ENCODE measurements around the gene SMIM13.

The SMIM13 gene

DNA sequence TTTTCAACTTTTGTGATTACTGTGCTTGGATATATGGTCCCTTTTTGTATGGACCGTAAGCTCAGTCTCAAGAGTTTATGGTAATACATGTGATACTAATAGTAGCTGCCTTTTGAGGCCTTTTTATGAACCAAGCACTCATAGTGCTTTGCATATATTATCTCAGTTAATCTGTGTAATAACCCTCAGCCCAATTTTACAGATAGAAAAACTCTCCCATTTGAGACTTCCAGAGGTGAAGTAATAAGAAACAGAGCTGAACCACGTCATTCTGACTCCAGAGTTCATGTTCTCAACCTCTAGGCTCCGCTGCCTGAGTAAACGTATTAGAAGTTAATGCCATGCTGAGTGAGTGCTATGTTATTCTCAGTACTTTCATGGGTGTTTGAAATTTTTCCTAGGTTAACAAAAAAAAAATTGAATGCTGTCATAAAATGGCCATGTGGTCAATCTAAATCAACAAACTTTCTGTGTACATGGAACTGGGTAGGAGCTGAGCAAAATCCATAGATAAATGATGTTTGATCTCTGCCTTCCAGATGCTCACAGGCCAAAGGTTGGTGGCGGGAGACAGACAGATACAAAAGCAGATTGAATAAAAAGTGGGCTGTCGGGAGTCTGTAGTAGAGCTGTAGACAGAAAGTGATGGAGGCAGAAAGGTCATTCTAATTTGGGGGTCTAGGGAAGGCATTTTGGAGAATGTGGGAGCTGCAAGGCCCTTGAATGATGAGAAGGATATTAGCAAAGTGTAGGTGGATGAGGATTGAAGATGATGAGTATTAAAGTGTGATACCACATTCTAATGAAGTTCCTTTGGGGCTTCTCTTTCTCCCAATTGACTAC is 26.9 kb upstream of the SMIM13 start:
- H3K9ac ChIP-seq (ENCODE audit: low read length) = no peak overlapping the region
- H3K4me2 ChIP-seq (ENCODE audit: low read depth, low read length, poor library complexity, severe bottlenecking) = no peak overlapping the region
- H3K36me3 ChIP-seq (ENCODE audit: low read length) = no peaks in the 10 kb centered on the region
- H3K79me2 ChIP-seq (ENCODE audit: insufficient read depth, low read length) = no peaks in the 10 kb centered on the region
- no peaks in the 10 kb centered on the region for H3K9me2 ChIP-seq (replicated peaks; ENCODE audit: insufficient read depth, low read length)
- no peak overlapping the region for H2AFZ ChIP-seq (ENCODE audit: low read depth, low read length, severe bottlenecking)
- no peak for TF ChIP-seq EZH2phosphoT487 (conservative IDR thresholded peaks at IDR 0.05; ENCODE audit: low read length)
- TF ChIP-seq, protein P1, sequence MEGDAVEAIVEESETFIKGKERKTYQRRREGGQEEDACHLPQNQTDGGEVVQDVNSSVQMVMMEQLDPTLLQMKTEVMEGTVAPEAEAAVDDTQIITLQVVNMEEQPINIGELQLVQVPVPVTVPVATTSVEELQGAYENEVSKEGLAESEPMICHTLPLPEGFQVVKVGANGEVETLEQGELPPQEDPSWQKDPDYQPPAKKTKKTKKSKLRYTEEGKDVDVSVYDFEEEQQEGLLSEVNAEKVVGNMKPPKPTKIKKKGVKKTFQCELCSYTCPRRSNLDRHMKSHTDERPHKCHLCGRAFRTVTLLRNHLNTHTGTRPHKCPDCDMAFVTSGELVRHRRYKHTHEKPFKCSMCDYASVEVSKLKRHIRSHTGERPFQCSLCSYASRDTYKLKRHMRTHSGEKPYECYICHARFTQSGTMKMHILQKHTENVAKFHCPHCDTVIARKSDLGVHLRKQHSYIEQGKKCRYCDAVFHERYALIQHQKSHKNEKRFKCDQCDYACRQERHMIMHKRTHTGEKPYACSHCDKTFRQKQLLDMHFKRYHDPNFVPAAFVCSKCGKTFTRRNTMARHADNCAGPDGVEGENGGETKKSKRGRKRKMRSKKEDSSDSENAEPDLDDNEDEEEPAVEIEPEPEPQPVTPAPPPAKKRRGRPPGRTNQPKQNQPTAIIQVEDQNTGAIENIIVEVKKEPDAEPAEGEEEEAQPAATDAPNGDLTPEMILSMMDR (IDR thresholded peaks at IDR 0.05; ENCODE audit: insufficient read depth, low read length, poor library complexity, severe bottlenecking) = no peak
- no peak overlapping the region for H3K27ac ChIP-seq (ENCODE audit: low read depth, low read length)
- no peaks in the 10 kb centered on the region for H3F3A ChIP-seq (ENCODE audit: insufficient read depth)
- no peaks in the 10 kb centered on the region for H3K27me3 ChIP-seq (ENCODE audit: low read length)
- no peaks in the 10 kb centered on the region for H4K20me1 ChIP-seq (ENCODE audit: low read depth, low read length)
- H3K4me3 ChIP-seq (ENCODE audit: insufficient read depth, low read length, poor library complexity, severe bottlenecking) = no peak overlapping the region
- no peaks in the 10 kb centered on the region for H3K9me3 ChIP-seq (ENCODE audit: insufficient read depth, low read length)

DNA sequence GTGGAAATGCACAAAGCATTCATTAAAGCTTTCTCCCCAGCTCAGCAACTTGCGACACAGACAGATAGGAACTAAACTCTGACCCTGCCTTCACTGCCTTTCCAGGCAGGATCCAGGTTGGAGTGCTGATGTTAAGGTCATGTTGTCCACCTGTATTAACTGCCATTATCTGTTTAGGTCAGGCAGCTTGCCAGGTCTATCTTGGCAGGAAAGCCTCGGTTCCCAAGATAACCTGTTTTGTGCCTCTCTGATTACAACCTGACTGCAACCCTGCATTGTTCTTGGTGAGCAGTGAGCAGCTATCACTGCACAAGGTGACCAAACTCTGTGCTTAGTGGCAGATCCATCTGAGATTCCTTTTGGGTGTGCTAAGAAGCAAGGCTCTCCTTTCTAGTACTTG is 26.3 kb upstream of the SMIM13 start:
- no peaks in the 10 kb centered on the region for H3K27me3 ChIP-seq (ENCODE audit: low read length)
- H3F3A ChIP-seq (ENCODE audit: insufficient read depth) = no peaks in the 10 kb centered on the region
- no peak for TF ChIP-seq EZH2phosphoT487 (conservative IDR thresholded peaks at IDR 0.05; ENCODE audit: low read length)
- TF ChIP-seq, protein P1 (IDR thresholded peaks at IDR 0.05; ENCODE audit: insufficient read depth, low read length, poor library complexity, severe bottlenecking) = no peak
- no peak overlapping the region for H3K27ac ChIP-seq (ENCODE audit: low read depth, low read length)
- H3K9me2 ChIP-seq (replicated peaks; ENCODE audit: insufficient read depth, low read length) = no peaks in the 10 kb centered on the region
- H3K36me3 ChIP-seq (ENCODE audit: low read length) = no peaks in the 10 kb centered on the region
- H4K20me1 ChIP-seq (ENCODE audit: low read depth, low read length) = no peaks in the 10 kb centered on the region
- H3K9me3 ChIP-seq (ENCODE audit: insufficient read depth, low read length) = no peaks in the 10 kb centered on the region
- H3K79me2 ChIP-seq (ENCODE audit: insufficient read depth, low read length) = no peaks in the 10 kb centered on the region
- H3K4me3 ChIP-seq (ENCODE audit: insufficient read depth, low read length, poor library complexity, severe bottlenecking) = no peak overlapping the region
- H2AFZ ChIP-seq (ENCODE audit: low read depth, low read length, severe bottlenecking) = no peak overlapping the region
- no peak overlapping the region for H3K9ac ChIP-seq (ENCODE audit: low read length)
- H3K4me2 ChIP-seq (ENCODE audit: low read depth, low read length, poor library complexity, severe bottlenecking) = no peak overlapping the region

DNA sequence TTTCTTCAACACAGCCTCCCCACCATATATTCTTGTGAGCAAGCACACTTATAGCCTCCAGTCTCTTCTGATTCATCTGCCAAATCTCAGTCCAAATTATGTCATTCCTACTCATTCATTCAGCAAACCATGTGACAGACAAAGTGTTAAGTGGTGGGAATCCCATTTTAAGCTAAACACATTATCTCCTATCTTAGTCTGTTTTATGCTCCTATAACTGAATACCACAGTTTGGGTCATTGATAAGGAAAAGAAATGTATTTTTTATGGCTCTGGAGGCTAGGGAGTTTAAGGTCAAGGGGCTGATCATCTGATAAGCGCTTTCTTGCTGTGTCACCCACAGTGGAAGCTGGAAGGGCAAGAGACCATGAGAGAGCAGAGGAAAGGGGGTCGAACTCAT is 23.9 kb upstream of the SMIM13 start:
- H3K79me2 ChIP-seq (ENCODE audit: insufficient read depth, low read length) = no peaks in the 10 kb centered on the region
- no peak overlapping the region for H2AFZ ChIP-seq (ENCODE audit: low read depth, low read length, severe bottlenecking)
- H3F3A ChIP-seq (ENCODE audit: insufficient read depth) = no peaks in the 10 kb centered on the region
- H4K20me1 ChIP-seq (ENCODE audit: low read depth, low read length) = no peaks in the 10 kb centered on the region
- H3K36me3 ChIP-seq (ENCODE audit: low read length) = no peaks in the 10 kb centered on the region
- no peak overlapping the region for H3K9ac ChIP-seq (ENCODE audit: low read length)
- no peak overlapping the region for H3K27ac ChIP-seq (ENCODE audit: low read depth, low read length)
- no peak overlapping the region for H3K4me2 ChIP-seq (ENCODE audit: low read depth, low read length, poor library complexity, severe bottlenecking)
- TF ChIP-seq EZH2phosphoT487 (conservative IDR thresholded peaks at IDR 0.05; ENCODE audit: low read length) = no peak
- TF ChIP-seq, protein P1 (IDR thresholded peaks at IDR 0.05; ENCODE audit: insufficient read depth, low read length, poor library complexity, severe bottlenecking) = no peak
- H3K9me3 ChIP-seq (ENCODE audit: insufficient read depth, low read length) = no peaks in the 10 kb centered on the region
- H3K4me3 ChIP-seq (ENCODE audit: insufficient read depth, low read length, poor library complexity, severe bottlenecking) = no peak overlapping the region
- H3K9me2 ChIP-seq (replicated peaks; ENCODE audit: insufficient read depth, low read length) = no peaks in the 10 kb centered on the region
- no peaks in the 10 kb centered on the region for H3K27me3 ChIP-seq (ENCODE audit: low read length)

All from SU-DHL-6 (cell line).